Measurements from ENCODE around the gene CMIP.

CMIP gene

DNA sequence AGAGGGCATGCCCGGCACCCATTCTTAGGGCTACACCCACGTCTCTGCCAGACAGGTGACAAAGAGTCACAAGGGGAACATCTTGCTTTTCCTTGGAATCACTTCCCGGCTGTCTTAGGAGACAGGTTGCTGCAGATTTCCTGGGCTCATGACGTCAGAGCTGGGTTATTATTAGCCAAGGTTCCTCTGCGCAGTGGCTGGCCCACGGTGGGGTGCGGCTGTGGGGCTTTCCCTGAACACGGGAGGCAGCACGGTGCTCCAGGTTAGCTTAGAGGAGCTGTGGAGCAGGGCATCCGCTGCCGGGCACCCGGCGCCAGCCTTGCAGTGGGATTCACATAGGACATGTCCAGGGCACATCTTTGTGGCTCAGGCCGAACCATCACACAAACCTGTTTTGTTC is 216.5 kb downstream of the CMIP start:
- no peak for DNase-seq (ENCODE audit: low read depth in 2 of 2)

DNA sequence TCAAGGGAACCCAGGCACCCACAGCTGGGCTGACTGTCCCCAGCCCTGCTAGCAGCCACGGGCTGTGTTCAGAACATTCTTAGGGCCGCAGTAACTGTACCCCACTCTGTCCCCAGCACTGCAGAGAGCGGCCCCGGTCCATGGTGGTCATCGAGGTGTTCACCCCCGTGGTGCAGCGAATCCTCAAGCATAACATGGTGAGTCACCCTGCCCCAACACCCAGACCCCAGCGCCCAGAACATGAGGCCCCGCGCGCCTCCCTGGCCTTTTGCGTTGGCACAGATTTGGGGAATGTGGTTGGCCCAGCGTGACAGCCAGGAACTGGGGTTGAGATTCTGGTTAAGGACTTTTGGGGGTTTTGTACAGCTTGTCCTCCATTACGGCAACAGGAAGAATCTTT is 219.5 kb downstream of the CMIP start:
- no peak for DNase-seq (ENCODE audit: low read depth in 2 of 2)

DNA sequence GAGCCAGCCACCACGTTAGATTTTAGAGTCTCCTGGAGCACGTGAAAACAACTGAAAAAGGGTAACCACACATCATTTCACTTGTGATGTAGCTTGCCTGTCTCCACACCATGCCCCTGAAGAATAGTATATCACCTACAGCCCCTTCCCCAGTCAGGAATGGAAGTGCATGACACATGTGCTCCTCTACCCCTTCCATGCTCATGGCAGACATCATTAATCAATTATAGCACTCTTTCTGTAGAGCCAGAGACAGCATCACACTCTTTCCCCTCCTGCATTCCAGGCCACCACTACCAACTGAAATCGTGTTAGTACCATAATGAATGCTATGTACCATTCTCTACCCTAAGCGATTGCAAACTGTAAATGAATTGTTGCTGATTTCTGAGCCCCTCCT is 221.0 kb downstream of the CMIP start:
- no peak for DNase-seq (ENCODE audit: low read depth in 2 of 2)

DNA sequence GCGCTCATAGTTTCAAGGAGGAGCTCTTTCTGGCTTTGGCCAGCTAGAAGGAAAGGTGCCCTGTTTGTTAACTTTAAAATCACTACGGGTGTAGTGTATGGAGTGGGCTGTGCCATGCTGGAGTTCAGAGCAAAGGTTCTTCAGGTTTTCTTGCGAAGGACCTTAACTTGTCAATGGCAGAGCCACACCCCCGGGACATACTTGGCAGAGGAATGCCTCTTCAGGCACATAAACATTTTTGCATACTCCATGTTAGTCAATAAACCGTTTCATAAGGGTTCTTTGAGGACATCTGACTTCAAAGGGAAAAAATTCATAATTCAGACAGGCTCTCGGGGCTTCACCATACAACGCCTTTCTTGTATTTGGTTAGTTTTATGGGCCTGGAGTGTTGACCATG is 221.5 kb downstream of the CMIP start:
- no peak for DNase-seq (ENCODE audit: low read depth in 2 of 2)

GRCh38 chr16:81668243-81669097 is 223.9 kb downstream of the CMIP start:
- no peak for DNase-seq (ENCODE audit: low read depth in 2 of 2)

DNA sequence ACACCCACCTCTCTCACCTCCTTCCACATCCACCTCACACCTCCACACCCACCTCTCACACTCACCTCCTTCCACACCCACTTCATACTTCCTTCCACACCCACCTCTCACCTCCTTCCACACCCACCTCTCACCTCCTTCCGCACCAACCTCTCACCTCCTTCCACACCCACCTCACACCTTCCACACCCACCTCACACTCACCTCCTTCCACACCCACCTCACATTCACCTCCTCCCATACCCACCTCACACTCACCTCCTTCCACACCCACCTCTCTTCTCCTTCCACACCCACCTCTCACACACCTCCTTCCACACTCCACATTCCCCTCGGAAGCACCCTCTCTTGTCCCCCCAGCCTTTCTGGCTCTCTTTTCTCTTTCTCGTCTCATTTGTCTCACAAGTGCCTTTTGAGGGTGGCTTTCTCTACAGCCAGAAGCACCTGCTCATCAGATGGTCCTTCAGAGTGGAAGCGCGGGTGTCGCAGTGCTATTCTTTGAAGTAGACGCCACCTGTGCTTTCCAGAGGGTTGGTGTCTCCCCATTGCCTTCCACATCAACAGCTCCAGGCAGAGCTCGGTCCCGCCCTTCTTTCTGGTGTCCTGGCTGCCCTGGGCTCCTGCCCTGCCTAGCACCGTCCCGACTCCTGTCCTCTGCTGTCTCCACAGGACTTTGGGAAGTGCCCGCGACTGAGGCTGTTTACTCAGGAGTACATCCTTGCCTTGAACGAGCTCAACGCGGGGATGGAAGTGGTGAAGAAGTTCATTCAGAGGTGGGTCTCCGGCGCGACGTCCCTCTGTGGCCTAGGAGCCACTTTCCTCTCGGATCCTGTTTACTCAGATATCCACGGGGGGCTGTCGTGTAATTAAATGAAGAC is 225.1 kb downstream of the CMIP start:
- DNase-seq (ENCODE audit: low read depth in 2 of 2) = no peak

DNA sequence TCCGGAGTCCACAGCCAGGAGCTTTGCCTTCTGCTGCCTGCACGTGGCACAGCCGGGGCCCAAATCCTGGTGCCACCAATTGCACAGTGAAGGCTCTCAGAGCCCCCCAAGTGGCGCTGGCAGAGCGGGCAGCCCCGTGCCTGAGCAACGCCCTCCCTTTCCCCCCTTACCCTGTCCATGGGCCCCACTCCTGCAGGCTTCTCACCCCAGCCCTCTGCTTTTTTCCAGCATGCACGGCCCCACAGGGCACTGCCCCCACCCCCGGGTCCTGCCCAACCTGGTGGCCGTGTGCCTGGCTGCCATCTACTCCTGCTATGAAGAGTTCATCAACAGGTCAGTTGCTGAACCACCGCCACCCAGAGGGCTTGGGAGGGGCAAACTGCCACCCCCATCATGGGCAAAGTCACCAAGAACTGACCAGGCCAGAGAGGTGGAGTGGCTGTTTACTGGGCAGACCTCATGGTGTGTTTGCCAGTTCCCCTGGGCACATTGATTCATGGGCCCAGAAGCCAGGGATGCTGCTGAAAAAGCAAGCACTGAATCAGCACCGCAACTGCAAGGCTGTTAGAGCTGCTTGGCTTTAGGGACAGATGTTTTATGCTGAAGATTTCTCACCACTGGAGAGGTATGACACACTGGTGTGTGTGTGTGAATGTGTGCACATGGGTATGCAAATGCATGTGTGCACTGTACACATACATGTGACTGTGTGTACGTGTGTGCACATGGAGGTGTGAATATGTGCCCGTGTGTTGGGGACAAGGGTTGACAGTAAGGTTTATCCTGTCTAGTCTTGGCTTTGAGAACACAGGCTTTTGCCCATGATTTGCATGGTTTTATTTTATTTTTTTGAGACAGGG is 227.4 kb downstream of the CMIP start:
- no peak for DNase-seq (ENCODE audit: low read depth in 2 of 2)

DNA sequence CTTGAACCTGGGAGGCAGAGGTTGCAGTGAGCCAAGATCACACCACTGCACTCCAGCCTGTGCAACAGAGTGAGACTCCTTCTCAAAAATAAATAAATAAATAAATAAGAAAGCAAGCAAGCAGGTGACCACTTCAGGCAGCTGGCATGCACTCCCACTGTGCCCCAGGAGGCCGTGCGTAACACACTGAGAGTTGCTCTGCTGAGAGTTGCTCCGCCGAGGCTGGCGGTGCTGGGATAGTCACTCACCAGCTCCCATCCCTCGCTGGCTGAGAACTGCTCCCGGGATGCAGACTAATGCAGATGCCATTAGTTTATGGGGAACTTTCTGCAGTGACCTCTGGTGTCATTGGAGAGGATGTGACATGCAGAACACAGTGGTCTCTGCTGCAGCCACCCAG is 228.8 kb downstream of the CMIP start:
- DNase-seq (ENCODE audit: low read depth in 2 of 2) = no peak

DNA sequence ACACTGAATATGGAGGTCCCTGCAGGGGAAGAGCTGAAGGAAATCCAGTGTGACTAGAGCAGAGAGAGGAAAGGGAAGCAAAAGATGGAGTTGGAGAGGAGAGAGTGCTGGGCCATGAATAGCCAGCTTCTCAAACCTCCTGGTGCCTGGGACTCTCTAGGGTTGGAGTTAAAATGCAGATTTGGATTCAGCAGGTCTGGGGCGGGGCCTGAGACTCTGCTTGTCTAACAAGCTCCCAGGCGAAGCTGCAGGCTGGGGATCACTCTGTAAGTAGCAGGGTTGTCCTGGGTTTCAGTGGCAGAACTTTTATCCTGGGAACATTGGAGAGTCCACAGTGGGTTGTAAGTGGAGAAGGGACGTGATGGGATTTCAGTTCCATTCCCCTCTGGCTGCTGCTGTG is 231.1 kb downstream of the CMIP start:
- no peak for DNase-seq (ENCODE audit: low read depth in 2 of 2)

- DNase-seq (ENCODE audit: low read depth in 2 of 2) = no peak
Observed at GRCh38 chr16:81676066-81676882, 231.7 kb downstream of the CMIP start.

DNA sequence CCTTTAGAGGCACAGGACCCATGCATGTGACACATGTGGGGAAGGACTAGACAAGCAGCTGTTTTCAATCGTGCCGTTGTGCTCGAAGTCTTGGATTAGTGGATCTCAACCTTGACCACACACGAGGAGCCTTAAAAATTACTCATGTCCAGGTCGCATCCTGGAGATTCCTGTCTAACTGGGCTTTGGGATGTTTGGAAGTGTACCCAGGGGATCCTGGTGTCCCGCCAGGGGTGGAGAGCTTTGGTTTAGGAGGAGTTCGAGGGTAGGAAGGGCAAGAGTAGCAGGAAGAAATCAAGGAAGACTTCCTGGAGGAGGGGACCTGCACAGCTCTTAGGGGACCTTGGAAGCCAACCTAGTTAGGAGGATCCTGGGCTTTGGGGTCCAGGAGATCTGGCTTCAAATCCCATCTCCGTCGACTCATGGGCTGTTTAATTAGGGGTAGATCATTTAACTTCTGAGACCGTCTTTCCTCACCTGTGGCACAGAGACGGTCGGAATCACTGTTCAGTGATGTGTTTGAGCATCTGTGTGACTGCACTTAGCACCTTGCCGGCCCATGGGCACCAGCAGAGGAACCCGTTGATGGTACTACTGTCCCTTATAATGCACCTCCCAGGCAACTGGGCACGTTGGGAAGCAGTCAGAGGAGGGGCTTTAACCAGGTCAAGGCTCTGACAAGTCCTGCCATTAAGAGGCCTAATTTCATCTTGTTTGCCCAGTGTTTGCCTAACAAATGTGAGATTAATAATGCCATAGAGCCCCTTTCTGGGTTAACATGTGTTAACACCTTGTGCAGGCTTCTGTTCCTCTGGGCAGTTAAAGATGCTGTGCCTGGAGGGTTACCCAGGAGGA is 232.5 kb downstream of the CMIP start:
- no peak for DNase-seq (ENCODE audit: low read depth in 2 of 2)

- DNase-seq (ENCODE audit: low read depth in 2 of 2) = no peak
Observed at GRCh38 chr16:81678326-81679095, 233.9 kb downstream of the CMIP start.

GRCh38 chr16:81679721-81680430 is 235.3 kb downstream of the CMIP start:
- no peak for DNase-seq (ENCODE audit: low read depth in 2 of 2)

DNA sequence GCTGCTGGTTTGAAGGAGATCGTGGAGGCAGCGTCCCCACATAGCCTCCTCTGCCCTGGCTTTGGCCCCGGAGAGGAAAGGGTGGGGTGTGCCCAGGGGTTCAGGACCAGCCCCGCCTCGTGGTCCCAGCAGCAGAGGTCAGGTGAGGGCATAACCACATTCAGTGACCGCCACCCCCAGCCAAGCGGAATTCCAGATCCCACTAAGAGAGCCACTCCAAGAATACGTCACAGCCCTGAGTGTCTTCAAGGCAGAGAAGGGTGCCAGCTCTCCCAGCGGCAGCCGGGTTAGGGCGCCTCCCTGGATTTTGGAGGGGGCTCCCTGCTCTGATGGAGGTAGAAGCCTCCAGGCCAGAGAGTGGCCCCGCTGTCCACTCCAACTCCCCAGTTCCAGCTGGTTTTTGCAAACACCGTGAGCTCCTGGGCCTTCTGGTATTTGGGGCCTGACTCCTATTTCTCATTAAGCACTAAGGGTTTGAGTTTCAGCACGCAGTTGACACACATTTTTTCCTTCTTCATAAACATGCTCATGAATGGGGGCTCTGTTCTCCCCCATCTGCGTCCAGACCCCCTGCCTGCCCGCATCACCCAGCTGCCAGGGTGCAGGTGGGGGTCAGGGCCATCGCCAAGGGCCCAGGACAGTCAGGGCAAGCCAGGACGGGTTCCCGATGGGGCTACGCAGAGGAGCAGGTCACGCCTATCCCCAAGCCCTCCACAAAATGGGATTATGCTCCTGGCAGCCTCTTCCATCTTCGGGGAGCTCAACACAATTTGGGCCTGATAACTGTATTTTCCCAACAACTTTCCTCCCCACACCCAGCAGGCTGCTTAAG is 236.1 kb downstream of the CMIP start:
- no peak for DNase-seq (ENCODE audit: low read depth in 2 of 2)

DNA sequence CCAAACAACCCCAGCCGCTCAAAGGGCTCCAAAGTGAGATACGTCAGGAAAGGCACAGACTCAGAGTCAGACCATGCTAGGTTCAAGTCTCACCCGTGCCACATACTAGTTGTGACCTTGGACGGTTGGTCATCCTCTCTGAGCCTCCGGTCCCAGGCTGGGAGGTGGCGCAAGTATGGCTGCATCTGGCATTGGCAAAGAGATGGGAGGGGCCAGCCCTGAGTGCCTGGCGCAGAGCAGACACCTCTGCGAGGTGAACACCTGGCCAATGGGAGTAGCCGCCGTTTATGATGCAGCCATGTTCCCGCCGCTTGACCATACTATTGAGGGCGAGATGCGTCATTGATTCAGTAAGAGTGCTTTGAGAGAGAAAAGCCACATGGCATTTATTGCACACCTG is 236.7 kb downstream of the CMIP start:
- DNase-seq (ENCODE audit: low read depth in 2 of 2) = no peak

DNA sequence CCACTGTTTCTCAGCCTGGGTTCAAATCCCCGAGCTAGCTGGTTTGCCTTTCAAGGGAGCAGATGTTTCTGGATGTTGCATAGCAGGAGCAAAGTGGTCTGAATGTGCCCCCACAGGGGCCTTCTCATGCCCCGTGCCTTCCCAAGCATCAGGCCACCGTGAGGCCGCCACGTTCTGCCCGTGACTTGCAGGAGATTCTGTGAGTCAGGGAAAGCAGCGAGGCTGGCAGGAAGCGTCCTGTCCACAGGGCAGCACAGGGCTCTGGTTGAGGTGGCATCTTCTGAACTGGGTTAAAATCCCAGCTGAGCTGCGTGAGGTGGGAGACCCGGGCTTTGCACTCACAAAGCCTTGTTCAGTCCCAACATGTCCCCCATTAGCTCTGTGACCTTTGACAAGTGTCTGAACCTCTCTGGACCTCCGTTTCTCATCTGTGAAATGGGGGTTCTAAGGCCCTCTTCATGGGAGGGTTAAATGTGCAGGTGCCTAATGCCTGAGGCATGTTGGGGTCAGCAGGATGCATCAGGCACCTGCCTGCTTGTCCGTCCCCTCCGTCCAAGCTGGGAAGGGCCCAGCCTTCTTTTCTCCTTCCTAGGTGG is 239.7 kb downstream of the CMIP start:
- no peak for DNase-seq (ENCODE audit: low read depth in 2 of 2)

DNA sequence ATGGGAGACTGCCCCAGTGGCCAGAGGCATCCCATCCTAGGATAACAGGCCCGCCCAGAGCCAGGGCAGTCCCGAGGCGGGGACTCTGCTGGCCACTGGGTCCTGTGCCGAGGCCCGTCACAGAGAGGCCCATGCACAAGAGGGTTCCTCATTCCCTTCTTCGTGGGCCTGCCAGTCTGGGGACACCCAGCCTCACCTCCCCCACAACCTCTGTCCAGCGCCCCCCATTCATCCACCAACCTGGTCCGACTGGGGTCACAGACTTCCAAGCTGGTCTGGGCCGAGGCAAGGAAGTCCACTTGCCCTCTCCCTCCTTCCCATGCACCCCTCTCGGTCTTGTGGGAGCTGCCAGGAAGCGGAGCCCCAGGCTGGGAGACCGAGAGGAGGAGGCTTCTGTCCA is 240.3 kb downstream of the CMIP start:
- DNase-seq (ENCODE audit: low read depth in 2 of 2) = no peak
